ENCODE results near the gene EHBP1.
A peak's percentile ranks its signal among the peaks of the same experiment; 100 is the strongest.

The EHBP1 gene

DNA sequence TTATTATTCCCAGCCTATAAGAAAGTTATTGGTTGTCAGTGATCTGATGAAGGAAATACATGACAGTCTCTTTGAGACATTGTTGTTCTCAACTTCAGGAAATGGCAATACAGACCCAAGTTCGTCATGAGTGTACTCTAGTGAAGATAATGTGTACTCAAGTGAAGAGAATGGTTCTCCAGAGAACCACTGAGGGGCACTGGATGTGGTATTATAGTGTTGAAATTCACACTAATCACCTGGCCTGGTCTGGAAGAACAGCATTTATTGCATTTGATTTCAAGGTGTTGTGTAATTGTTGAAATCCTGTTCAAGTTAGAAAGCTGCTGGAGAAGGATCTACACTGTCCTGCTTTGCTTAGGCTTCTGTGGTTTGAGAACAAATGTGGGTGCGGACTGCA is 321.7 kb downstream of the EHBP1 start:
- Mint-ChIP-seq H3K27ac (no peak overlapping the region), H3K9me3 (no peaks in the 10 kb centered on the region)
- intact Hi-C loops (cut with micrococcal nuclease), result no loop called here

DNA sequence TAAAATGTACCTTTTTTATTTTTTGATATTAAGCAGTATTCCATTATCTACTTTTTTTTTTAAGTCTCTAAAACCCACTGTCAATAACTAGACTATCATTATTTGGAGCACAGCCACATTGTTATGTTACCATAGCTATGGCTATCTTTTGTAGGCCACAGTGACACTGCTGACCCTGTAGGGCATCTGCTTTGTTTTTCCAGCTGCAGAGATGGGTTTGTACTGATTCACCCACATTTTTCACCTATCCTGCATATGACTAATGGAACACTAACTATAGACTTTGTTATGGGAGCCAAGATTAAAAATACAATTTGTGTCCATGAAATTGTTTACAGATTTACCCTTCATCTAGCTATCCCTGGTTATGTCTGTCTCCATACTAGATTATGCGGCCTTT is 323.5 kb downstream of the EHBP1 start:
- no peaks in the 10 kb centered on the region for H3K4me1 Mint-ChIP-seq (ENCODE audit: low read depth)
- no peaks in the 10 kb centered on the region for H3K9me3 Mint-ChIP-seq
- no peaks in the 10 kb centered on the region for H3K36me3 Mint-ChIP-seq (ENCODE audit: low read depth)
- intact Hi-C loops (cut with micrococcal nuclease), result no loop called here
- no peak overlapping the region for H3K4me3 Mint-ChIP-seq
- H3K27me3 Mint-ChIP-seq, result no peaks in the 10 kb centered on the region
- H3K27ac Mint-ChIP-seq, result no peak overlapping the region

More for the DNA sequence above, 321.7 kb downstream of the EHBP1 start:
- no peaks in the 10 kb centered on the region for H3K4me1 Mint-ChIP-seq (ENCODE audit: low read depth)
- no peaks in the 10 kb centered on the region for H3K36me3 Mint-ChIP-seq (ENCODE audit: low read depth)
- H3K4me3 Mint-ChIP-seq, result no peak overlapping the region
- H3K27me3 Mint-ChIP-seq, result no peaks in the 10 kb centered on the region

DNA sequence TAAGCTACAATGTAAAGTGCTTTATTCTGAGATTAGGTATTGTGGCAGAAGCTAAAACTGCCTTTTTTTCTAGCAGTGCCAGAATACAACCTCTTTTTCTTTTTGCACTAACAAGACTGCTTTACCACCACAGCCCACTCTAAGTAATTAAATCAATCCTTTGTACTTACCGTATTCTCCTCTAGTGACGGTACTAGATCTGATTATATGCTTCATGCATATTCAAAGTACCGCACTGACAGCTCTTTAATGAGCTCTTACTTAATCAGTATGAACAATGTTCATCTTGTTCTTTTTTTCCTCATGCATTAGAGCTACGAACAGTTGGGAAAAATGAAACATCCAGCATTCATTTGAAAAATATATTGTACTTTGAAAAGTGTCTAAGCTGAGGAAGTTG is 329.0 kb downstream of the EHBP1 start:
- intact Hi-C loops (cut with micrococcal nuclease), result no loop called here
- Mint-ChIP-seq H3K27ac (no peak overlapping the region), H3K4me3 (no peak overlapping the region), H3K27me3 (no peaks in the 10 kb centered on the region), H3K4me1 (ENCODE audit: low read depth) (no peaks in the 10 kb centered on the region), H3K36me3 (ENCODE audit: low read depth) (no peaks in the 10 kb centered on the region), H3K9me3 (no peaks in the 10 kb centered on the region)

DNA sequence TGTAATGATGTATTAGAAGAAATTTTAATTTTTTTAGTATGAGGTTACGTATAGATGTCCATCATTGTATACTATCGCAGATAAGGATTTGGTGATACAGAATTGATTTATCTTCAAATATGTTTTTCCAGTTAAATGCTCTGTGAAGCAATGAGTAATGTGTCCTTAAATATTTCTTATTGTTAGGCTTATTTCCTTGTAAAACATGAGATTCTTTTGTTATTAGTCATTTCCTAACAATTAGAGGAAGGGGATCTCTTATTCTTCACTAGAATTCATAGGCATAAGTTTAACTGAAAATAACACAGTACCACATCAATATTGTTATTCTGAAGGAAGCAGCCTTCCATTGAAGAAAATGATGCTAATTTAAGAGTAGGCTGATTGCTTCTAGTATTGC is 329.7 kb downstream of the EHBP1 start:
- H3K4me1 Mint-ChIP-seq (ENCODE audit: low read depth), result no peaks in the 10 kb centered on the region
- no peaks in the 10 kb centered on the region for H3K9me3 Mint-ChIP-seq
- H3K27me3 Mint-ChIP-seq, result no peaks in the 10 kb centered on the region
- no peaks in the 10 kb centered on the region for H3K36me3 Mint-ChIP-seq (ENCODE audit: low read depth)
- intact Hi-C loops (cut with micrococcal nuclease), result loop anchor here (5.0 kb wide), 1 partner anchor 277 kb away; no protein-coding TSS in a partner anchor
- H3K27ac Mint-ChIP-seq, result no peak overlapping the region
- H3K4me3 Mint-ChIP-seq, result no peak overlapping the region

DNA sequence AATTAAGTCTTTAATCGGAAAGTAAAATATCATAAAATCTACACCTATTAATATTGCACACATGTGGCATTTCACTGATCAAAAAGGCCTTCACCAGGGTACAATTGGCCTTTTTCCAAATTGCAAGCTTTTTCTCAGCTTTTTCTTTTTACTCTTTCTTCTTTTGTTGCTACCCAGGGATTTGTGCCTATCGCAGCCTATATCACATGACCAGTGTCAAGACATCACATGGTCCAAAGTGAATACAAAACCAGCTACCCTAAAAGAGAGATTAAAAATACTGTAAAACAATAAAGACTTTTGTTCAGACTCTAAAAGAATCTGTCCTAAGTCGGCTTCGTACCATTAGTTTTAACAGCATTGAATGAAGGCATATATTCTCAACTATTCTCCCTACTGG is 330.1 kb downstream of the EHBP1 start:
- no peak overlapping the region for H3K4me3 Mint-ChIP-seq
- H3K27me3 Mint-ChIP-seq, result no peaks in the 10 kb centered on the region
- H3K27ac Mint-ChIP-seq, result no peak overlapping the region
- intact Hi-C loops (cut with micrococcal nuclease), result loop anchor here (5.0 kb wide), 1 partner anchor 277 kb away; no protein-coding TSS in a partner anchor
- H3K9me3 Mint-ChIP-seq, result no peaks in the 10 kb centered on the region
- no peaks in the 10 kb centered on the region for H3K4me1 Mint-ChIP-seq (ENCODE audit: low read depth)
- no peaks in the 10 kb centered on the region for H3K36me3 Mint-ChIP-seq (ENCODE audit: low read depth)

DNA sequence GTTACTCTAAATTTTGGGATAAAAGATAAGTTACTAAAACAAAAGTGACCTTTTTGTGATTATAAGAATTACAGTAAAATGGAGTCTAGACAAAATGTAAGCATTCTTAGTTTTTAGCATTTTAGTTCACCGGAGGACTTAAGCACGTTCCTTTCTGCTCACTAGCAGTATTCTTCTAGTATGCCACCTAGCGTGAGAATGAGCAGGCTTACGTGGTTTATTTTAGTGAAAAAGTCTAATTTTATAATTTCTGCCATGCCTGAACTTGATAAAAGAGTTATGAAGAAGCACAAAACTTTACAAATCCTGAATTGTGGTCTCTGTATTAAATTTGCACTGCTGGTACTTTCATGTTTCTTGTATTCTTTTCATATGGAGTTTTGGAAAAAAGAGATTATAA is 332.5 kb downstream of the EHBP1 start:
- Mint-ChIP-seq H3K4me1 (ENCODE audit: low read depth) (no peaks in the 10 kb centered on the region), H3K27ac (no peak overlapping the region), H3K4me3 (no peak overlapping the region), H3K36me3 (ENCODE audit: low read depth) (no peaks in the 10 kb centered on the region), H3K27me3 (no peaks in the 10 kb centered on the region), H3K9me3 (no peaks in the 10 kb centered on the region)
- intact Hi-C loops (cut with micrococcal nuclease), result loop anchor here (5.0 kb wide), 1 partner anchor 274 kb away; no protein-coding TSS in a partner anchor

DNA sequence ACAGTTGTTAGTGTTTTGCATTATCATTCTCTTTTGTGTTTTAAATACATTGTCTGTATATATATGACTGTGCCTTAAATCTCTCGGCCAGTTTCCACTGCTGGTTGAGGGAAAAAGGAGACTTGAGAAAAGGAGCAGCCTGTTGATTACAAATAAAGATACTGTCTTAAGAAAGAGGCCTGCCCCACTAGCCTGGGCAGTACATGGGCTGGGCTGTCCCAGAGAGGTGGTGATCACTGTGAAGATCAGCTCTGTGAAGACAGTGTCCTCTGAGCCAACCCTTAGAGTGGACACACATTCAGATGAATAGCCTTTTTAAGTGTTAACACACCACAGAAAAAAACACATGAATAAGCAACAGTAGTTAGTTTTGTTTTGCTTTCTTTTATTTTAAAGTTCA is 335.1 kb downstream of the EHBP1 start:
- no peaks in the 10 kb centered on the region for H3K9me3 Mint-ChIP-seq
- intact Hi-C loops (cut with micrococcal nuclease), result no loop called here
- H3K27ac Mint-ChIP-seq, result no peak overlapping the region

DNA sequence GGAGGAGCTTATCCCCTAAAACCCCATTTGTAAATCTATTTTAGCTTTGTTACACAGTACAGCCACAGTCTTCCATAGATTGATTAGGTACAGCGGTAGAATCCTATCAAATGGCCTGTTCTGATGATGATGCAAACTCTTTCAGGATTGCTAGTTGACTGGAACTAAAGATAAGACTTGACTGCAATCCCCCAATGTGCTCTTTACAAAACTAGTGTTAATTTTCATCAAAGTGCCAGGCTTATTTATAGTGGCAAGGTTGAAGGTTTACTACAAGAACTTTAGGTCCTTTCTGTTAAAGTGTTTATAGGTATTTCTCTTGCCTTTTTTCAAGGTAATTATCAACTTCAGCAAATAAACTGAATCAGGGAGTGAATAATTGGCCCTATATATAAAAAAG is 336.1 kb downstream of the EHBP1 start:
- Mint-ChIP-seq H3K36me3 (ENCODE audit: low read depth) (no peaks in the 10 kb centered on the region), H3K27me3 (peaks cover 24% of the 10 kb centered on the region), H3K4me3 (no peak overlapping the region), H3K27ac (no peak overlapping the region), H3K4me1 (ENCODE audit: low read depth) (no peaks in the 10 kb centered on the region), H3K9me3 (no peaks in the 10 kb centered on the region)
- intact Hi-C loops (cut with micrococcal nuclease), result no loop called here

More for the DNA sequence above, 335.1 kb downstream of the EHBP1 start:
- H3K4me3 Mint-ChIP-seq, result no peak overlapping the region
- no peaks in the 10 kb centered on the region for H3K36me3 Mint-ChIP-seq (ENCODE audit: low read depth)
- peaks cover 14% of the 10 kb centered on the region for H3K27me3 Mint-ChIP-seq
- H3K4me1 Mint-ChIP-seq (ENCODE audit: low read depth), result no peaks in the 10 kb centered on the region

DNA sequence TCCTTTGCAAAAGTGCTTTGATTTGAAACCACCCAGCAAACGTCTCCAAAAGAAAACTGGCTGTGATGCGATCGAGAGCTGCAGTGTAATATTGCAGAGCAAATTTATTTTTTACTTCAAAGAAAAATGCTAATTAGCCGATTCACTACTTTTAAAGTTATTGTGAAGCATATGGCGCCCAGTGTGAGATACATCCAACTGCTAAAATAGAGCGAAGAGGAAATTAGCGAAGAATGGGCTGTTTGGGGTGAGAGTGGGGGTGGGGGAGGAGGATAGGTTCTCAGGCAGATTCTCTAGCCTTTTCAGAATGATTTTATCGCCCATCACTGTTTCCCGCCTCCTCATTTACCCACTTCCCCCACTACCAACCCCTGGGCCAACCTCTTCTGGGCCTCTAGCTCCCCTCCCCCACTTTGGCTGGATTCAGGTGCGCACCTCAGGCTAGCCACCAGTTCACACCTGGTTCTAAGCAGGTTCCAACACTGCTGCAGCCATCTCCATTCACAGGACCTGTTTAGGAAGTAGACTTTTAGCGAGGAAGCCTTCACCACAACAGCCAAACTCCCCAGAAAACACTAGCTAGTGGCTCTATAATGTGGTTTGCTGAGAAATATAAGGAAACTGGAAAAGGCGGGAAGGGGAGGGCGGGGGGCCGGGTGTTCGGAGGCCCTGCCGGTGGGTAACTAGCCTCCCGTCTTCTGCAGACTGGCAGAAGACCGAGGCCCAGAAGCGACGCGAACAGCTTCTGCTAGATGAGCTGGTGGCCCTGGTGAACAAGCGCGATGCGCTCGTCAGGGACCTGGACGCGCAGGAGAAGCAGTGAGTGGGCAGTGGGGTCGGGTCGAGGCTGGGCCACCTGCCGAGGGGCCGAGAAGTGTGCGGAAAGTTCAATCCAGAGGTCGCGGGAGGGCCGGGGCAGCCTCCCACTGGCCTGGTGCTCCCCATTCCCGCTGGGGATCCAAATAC is 339.1 kb downstream of the EHBP1 start:
- no peaks in the 10 kb centered on the region for H3K36me3 Mint-ChIP-seq (ENCODE audit: low read depth)
- no peak overlapping the region for H3K27ac Mint-ChIP-seq
- no peaks in the 10 kb centered on the region for H3K9me3 Mint-ChIP-seq
- H3K4me3 Mint-ChIP-seq, result no peak overlapping the region
- peaks cover 55% of the 10 kb centered on the region for H3K27me3 Mint-ChIP-seq
- intact Hi-C loops (cut with micrococcal nuclease), result no loop called here
- peaks cover 25% of the 10 kb centered on the region for H3K4me1 Mint-ChIP-seq (ENCODE audit: low read depth)

DNA sequence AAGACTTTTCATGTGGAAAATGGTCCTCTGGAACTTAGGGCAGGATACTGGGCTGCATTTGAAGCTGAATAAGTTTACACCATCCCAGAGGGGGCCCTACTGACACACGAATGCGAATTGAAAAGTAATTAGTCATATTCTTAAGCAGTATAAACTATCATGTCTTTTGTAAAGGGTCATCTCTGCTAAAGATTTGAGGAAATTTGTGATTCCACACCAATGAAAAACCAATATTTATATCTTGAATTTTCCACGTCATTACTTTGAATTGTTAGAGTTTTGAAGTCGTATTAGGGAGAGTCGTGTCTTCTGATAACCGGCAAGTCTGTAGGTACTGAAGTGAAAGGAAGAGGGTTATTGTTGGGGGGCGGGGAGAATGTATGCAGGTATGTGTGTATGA is 341.0 kb downstream of the EHBP1 start:
- Mint-ChIP-seq H3K4me3 (no peak overlapping the region), H3K36me3 (ENCODE audit: low read depth) (no peaks in the 10 kb centered on the region), H3K27ac (no peak overlapping the region), H3K27me3 (peaks cover 70% of the 10 kb centered on the region), H3K4me1 (ENCODE audit: low read depth) (peaks cover 37% of the 10 kb centered on the region), H3K9me3 (no peaks in the 10 kb centered on the region)
- intact Hi-C loops (cut with micrococcal nuclease), result no loop called here

DNA sequence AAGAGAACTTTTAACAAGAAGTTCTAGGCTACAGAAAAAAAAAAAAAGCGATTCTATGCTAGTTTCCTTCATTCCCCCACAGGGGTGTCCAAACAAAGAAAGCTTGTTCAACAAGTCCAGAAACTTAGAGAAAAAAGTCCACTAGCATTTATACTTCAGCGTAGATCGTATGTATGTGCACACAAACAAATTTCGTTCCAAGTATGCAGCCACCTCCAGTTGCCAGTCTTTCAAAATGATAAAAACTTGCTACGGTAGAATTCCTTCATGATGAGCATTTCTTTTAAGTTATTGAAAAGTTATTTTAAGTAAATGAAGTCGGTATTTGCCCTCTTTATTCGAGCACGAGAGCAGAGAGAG is 341.4 kb downstream of the EHBP1 start:
- Mint-ChIP-seq H3K9me3 (no peaks in the 10 kb centered on the region), H3K4me3 (no peak overlapping the region), H3K36me3 (ENCODE audit: low read depth) (no peaks in the 10 kb centered on the region), H3K27me3 (peaks cover 74% of the 10 kb centered on the region), H3K4me1 (ENCODE audit: low read depth) (peaks cover 38% of the 10 kb centered on the region), H3K27ac (no peak overlapping the region)
- intact Hi-C loops (cut with micrococcal nuclease), result no loop called here

DNA sequence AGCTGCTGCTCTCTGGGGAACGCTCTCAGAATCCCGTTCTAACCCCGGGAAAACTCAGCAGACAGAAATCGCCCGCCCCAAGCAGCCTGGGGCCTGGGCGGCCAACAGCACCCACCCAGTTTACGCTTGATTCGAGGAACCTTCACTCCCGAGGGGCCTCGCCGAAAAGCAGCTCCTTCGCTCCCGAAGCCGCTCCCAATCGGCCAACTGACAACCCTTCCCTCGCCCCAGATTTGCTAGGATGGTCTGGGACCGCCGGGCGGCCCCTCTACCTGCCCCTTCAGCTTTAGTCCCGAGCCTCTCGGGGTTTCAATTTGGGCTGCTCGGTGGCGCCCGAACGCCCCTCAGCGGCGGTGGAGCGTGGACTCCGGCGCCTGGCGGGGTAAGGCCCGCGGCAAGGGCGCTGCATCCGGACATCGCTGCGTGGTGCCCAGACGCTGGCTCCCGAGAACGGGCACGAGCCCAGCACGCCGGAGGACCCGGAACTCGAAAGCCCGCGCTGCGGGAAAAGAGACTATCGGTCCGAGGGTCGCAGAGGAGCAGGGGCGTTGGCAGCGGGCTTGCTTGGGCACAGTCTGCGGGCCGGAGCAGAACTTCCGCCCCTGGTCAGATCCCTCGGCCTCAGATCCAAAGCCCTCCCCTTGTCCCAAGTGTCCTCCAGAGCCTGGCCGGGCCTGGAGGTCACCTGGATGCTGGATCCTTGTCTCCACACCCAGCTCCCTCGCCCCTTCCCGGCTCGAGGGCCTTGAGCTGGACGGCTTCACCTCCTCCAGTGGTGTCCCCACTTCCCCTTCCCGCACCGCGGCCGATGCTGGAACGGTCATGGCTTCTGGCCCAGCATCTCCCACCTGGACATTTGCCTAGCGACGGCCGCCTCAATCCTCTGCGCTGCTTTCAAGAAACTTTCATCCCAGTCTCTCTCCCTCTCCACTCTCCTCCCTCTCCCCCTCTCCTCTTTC is 342.1 kb downstream of the EHBP1 start:
- Mint-ChIP-seq H3K27ac (no peak overlapping the region), H3K4me1 (ENCODE audit: low read depth) (peaks cover 45% of the 10 kb centered on the region), H3K36me3 (ENCODE audit: low read depth) (no peaks in the 10 kb centered on the region), H3K27me3 (peaks cover 81% of the 10 kb centered on the region), H3K9me3 (no peaks in the 10 kb centered on the region), H3K4me3 (peak overlapping the region; percentile 65)
- intact Hi-C loops (cut with micrococcal nuclease), result no loop called here

DNA sequence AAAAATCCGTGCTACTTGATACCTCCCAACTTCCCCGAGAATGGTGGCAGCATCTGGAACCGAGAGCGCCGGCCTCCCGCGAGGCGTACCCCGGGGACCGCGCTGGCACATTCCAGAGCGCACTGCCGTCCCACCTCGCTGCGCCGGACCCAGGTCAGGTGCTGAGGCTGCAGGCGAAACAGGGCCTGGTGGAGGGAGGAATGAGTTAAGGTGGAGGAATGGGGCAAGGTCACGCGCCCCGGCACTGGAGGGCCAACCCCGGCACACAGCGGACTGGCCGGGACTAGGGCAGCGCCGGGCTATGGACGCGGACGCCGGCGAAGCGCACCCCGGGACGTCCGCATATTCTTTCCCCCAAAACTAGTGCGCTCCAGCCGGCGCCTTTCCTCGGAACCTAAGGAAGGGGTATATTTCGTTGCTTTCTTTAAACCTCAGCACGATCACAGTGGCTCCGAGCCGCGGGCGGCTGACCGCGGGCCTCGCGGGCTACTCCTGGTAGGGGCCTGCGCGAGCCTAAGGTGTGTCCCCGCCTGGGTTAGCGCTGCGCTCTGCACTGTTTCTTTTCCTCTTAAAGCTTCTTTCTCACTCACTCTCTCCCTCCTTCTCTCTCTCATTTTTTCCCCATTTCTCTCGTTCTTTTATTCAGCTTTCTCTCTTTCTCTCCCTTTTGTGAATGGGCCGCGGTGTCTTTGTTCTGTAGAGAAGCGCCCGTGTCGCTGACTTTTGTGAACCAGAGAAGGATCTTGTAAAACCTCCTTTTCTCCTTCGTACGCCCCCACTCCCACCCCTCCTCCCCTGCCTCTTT is 343.1 kb downstream of the EHBP1 start:
- Mint-ChIP-seq H3K4me3 (peak overlapping the region; percentile 28), H3K4me1 (ENCODE audit: low read depth) (peaks cover 54% of the 10 kb centered on the region), H3K27ac (no peak overlapping the region), H3K27me3 (peaks cover 90% of the 10 kb centered on the region), H3K36me3 (ENCODE audit: low read depth) (no peaks in the 10 kb centered on the region), H3K9me3 (no peaks in the 10 kb centered on the region)
- intact Hi-C loops (cut with micrococcal nuclease), result no loop called here

Measured in dendritic cell treated with granulocyte-macrophage colony-stimulating factor and Interleukin-4, amounts not matched to agents 40 ng/mL and 50 ng/mL, for 4 days (primary cell).